IPS-11a (cell line): Measurements from ENCODE around the gene SELENOT.
"Not testable (repeated sequence)": the region's sequence is repeated elsewhere in the genome, so short reads cannot be mapped to it uniquely, and the experiment has no call there.

Experiments used
- H3K4me3 ChIP-seq: one replicate; pipeline ENCODE4 v1.5.1; 2013; ENCODE audit warnings: low read depth, low read length, control low read depth

Gene SELENOT

DNA sequence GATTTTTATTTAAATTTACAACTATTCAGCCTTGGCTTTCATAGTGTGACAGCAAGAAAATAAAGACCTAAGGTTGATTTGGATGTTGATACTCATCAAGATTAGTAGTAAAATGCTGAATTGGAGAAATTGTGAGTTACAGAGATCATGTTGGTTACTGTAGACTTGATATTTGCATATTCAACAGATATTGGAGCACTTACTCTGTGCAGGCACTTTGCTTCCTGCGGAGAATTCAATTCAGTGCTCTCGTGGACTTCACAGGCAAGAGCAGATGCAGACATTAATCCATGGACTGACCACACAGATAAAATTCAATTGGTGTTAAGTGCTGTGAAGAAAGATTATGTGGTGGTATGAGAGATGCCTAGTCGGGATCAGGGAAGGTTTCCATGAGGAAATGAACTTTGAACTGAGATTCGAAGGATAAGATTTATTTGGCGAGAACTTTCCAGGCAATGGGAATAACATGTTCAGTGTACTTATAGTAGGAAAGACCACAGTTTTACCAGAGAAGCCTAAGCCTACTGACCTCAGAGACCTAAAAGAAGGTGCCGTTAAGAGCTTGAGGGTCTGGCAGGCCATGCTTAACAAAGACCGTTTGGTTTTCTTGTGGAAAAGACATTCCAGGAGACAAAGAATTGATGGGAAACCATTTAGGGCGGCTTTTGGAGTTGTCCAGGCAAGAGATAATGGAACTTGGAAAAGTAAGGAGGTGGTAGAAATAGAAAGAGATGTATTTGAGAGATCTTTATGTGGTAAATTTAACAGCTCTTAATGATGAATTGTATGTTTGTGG is 4.3 kb downstream of the SELENOT start:
- no peak overlapping the region for H3K4me3 ChIP-seq

DNA sequence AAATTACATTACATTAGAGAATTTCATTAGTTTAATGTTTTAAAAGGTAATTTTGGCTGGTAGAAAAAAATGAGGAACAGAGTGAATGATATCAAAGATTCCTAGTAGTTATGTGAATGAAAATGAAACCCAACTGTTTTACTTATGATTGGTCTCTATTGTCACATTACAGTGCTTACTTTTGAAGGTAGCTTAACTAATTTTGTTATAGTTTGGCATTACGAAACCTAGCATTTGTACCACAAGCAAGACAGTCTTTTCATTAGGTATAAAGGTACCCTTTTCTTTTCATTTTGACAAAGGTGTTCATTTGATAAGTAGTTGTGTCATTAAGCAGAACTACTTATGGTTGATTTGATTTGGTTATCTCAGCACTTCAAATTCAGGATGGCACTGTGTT is 6.9 kb downstream of the SELENOT start:
- no peak overlapping the region for H3K4me3 ChIP-seq

GRCh38 chr3:150610785-150611184 is 7.7 kb downstream of the SELENOT start:
- H3K4me3 ChIP-seq: no peak overlapping the region

DNA sequence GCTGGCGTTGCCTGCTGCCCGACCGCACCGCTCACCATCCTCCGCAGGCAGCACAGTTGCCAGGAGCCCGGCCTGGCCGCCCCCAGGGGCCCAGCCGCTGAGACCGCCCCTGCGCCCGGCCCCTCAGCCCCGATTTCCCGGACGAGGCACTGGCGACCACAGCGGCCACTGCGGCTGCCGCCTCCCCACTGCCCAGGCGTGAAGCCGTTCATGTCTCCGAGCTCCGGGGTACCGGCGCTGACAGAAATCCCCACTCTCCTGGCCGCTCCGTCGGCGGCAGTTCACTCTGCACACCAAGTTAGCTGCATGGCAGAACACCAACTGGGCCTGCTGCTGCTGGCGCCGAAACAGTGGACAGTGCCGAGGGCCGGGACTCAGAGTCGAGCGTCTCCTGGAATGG is 8.5 kb downstream of the SELENOT start:
- H3K4me3 ChIP-seq: no peak overlapping the region

DNA sequence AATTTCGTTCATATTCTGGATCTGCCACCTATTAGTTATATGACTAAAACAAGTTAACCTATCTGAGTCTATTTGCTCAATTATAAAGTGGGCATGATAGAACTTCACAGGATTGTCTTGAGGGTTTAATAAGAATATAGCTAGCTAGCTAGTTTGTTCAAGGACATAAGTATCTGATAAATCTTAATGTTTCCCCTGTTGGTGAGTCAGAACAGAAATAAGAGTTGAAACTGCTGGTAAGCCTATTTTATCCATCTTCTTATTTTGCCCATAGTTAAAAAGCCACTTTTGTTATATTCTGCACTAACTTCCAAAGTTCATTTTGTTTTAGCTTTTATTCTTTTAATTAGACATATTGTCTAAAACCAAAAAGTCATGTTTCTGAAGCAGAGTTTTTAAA is 9.4 kb downstream of the SELENOT start:
- H3K4me3 ChIP-seq: no peak overlapping the region

- no peak overlapping the region for H3K4me3 ChIP-seq
Observed at GRCh38 chr3:150613034-150613433, 9.9 kb downstream of the SELENOT start.

DNA sequence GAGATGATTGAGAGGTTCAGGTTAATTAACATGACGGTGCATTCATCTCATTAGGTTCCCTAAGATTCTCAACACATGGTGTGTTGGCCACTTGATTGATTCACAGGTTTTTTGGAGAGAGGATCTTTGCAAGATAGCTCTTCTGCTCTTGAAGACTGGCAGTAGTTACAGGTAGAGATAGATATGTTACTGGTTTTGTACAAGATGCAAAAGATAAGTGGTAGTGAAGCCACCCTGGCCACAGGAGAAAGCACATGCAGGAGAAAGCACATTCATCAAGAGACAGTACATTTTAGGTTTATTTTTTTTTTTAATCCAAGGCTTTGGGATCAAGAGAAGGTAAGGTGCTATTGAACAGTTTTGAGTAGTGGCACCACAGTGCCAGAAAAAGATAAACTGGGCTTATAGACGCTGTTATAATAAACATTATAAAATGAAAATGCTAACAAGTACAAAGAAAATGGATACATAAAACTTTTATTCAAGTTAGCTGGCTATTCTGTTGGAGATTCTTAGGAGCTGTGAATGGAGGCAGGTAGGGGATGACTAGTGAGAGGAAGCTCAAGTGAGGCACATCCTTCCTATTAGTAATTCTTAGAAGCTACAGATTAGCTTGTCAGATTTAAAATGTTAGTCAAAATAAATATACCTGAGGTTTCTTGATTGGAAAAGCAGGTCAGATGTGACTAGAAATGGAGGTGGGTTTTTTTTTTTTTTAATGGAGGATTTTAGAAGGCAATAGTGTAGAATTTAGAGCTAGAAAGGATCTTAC is 10.8 kb downstream of the SELENOT start:
- H3K4me3 ChIP-seq: no peak overlapping the region

GRCh38 chr3:150620002-150620689 is 17.0 kb downstream of the SELENOT start:
- no peak overlapping the region for H3K4me3 ChIP-seq

- not testable (repeated sequence) for H3K4me3 ChIP-seq
Observed at GRCh38 chr3:150622955-150623354, 19.8 kb downstream of the SELENOT start.

- H3K4me3 ChIP-seq: no peak overlapping the region
Observed at GRCh38 chr3:150623945-150624344, 20.8 kb downstream of the SELENOT start.

- H3K4me3 ChIP-seq: no peak overlapping the region
Observed at GRCh38 chr3:150626148-150626930, 23.2 kb downstream of the SELENOT start.

DNA sequence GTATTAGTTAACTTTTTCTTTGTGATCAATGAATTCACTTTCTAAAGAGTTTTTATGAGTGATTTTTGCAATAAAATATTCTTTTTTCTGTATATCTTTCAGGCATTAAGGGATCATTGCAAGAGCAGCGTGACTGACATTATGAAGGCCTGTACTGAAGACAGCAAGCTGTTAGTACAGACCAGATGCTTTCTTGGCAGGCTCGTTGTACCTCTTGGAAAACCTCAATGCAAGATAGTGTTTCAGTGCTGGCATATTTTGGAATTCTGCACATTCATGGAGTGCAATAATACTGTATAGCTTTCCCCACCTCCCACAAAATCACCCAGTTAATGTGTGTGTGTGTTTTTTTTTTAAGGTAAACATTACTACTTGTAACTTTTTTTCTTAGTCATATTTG is 24.4 kb downstream of the SELENOT start:
- H3K4me3 ChIP-seq: no peak overlapping the region

DNA sequence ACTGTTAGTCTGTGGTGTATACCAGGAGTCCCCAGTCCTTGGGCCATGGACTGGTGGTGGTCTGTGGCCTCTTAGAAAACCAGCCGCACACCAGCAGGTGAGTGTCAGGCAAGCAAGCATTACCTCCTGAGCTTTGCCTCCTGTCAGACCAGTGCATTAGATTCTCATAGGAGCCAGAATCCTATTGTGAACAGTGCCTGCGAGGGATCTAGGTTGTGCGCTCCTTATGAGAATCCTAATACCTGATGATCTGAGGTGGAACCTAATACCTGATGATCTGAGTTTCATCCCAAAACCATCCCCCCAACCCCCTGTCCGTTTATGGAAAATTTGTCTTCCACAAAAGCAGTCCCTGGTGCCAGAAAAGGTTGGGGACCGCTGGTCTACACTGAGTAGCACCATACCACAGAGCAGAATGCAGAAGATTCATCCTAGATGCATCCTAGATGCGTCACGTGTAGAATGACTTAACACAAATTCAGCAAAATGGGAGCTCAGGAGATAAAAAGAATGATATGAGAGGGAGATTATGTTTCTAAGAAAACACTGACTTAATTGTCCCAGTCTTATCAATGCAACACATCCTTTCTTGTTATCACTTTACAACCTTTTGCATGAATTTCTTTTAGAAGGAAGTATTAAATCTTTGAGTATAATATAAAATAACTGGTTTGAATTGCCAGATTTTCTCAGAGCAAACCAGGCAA is 28.5 kb downstream of the SELENOT start:
- no peak overlapping the region for H3K4me3 ChIP-seq

- H3K4me3 ChIP-seq: no peak overlapping the region
Observed at GRCh38 chr3:150635076-150635475, 32.0 kb downstream of the SELENOT start.

GRCh38 chr3:150635526-150635925 is 32.4 kb downstream of the SELENOT start:
- no peak overlapping the region for H3K4me3 ChIP-seq

GRCh38 chr3:150636258-150636657 is 33.1 kb downstream of the SELENOT start:
- no peak overlapping the region for H3K4me3 ChIP-seq

DNA sequence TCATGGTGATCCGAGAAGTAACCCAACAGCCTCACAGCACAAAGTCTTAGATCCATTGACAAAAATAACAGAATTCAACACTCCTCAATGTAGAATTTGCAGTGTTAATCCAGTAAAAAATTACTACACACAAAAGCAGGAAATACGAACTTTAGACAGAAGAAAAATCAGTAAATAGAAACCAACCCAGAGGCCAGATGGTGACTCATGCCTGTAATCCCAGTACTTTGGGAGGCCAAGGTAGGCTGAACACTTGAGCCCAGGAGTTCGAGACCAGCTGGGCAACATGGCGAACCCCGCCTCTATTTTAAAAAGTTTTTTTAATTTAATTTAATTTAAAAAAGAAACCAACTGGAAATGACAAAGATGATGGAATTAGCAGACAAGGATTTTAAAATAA is 36.1 kb downstream of the SELENOT start:
- H3K4me3 ChIP-seq: no peak overlapping the region

DNA sequence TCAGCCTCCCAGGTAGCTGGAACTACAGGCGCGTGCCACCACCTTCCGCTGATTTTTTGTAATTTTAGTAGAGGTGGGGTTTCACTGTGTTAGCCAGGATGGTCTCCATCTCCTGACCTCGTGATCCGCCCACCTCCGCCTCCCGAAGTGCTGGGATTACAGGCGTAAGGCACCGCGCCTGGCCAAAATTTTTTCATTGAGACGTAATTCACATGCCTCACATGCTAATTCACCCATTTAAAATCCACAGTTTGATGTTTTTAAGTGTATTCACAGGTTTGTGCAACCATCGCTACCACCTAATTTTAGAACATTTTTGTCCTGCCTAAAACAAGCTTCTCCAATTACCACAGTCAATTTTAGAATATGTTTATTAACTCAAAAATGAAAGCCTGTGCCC is 37.1 kb downstream of the SELENOT start:
- no peak overlapping the region for H3K4me3 ChIP-seq

DNA sequence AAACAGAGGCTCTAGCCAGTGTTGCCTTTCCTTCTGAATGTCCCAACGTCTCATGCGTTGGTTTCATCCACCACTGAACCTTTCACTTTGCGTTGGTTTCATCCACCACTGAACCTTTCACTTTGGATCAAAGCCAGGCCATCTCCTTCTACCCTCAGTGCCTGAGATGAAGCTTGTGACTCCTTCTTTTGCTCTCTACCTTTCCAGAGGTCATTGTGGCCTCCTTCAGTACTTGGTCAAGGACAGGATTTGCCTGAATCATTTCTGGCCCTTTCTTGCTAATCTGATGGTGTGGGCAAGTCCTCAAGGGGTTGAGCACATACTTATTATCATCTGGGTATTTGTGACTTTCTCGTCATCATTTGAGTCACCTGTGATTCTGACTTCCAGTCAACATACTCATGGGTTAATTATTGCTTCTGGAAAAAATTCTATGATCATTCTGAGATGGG is 50.0 kb downstream of the SELENOT start:
- no peak overlapping the region for H3K4me3 ChIP-seq

DNA sequence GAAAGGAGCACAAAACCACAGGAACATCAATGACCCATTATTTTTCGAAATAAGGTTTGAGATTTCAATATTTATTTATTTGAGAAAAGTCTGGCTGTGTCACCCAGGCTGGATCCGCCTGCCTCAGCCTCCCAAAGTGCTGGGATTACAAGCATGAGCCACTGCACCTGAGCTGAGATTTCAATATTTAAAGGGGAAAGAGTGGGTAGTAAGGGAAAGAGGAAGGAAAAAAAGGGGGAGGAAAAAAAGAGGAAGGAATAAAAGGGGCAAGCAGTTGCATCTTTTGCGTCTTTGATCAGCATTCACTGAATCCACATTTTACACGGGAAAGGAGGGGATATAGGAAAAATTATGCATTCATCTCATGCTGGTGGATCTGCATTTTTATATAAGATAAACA is 53.2 kb downstream of the SELENOT start:
- H3K4me3 ChIP-seq: no peak overlapping the region
